ENCODE data around the gene USP4.
A peak's percentile ranks its signal among the peaks of the same experiment; 100 is the strongest.

GRCh38 chr3:49238274-49239127 is 101.4 kb downstream of the USP4 start:
- no peak for TF ChIP-seq CTCF (IDR thresholded peaks at IDR 0.05; ENCODE audit: insufficient read depth, low read length)
- TF ChIP-seq REST (IDR thresholded peaks at IDR 0.05; ENCODE audit: insufficient replicate concordance, low read depth), result no peak
- no peak for TF ChIP-seq GABPA (IDR thresholded peaks at IDR 0.05; ENCODE audit: low read depth)
- TF ChIP-seq POLR2AphosphoS5 (IDR thresholded peaks at IDR 0.05; ENCODE audit: low read depth), result peak; percentile 94
- TF ChIP-seq SPI1 (IDR thresholded peaks at IDR 0.05; ENCODE audit: borderline replicate concordance, low read depth), result peak; percentile 81; the same call in 1 of the 2 replicates

Data from HL-60 (cell line).